Measurements from ENCODE around the gene DNAJB2. TPM values are rescaled to one million over a fixed set of nuclear protein-coding genes. Genes with fewer than 3 reads are reported as not detected.

DNAJB2 gene
- total RNA-seq (2021; fragmentation: NEBNext Ultra II Directional; extraction: Animal tissue kit (Norgen Biotek cat#: 25700)) (26.3 and 33.5 TPM in 2 replicates), polyA plus RNA-seq (2011; rRNA removed) (21.0 and 28.6 TPM in 2 replicates), polyA minus RNA-seq (2011; rRNA and poly(A)+ RNA removed) (15.1 and 15.9 TPM in 2 replicates)
- polyA plus RNA-seq (2011; cell fraction: cytosol; rRNA removed) = 22.5 TPM
- 52.6 TPM for polyA plus RNA-seq (2011; cell fraction: nucleus; rRNA removed)
- polyA plus RNA-seq (2012, experiment 1 of 2) = 21.6 to 24.7 TPM (median 23.8 TPM) in 4 replicates
- polyA plus RNA-seq (2012, experiment 2 of 2) = 15.1 TPM
- 21.5 TPM for polyA plus RNA-seq (2013, experiment 1 of 2)
- polyA plus RNA-seq (2013, experiment 2 of 2) = 20.5 TPM
- polyA minus RNA-seq (2011; cell fraction: cytosol; rRNA and poly(A)+ RNA removed) = 10.3 TPM
- polyA minus RNA-seq (2011; cell fraction: nucleus; rRNA and poly(A)+ RNA removed) = 16.1 TPM
- long read RNA-seq, experiment 1, partial matches to known transcripts = 2 of 6 reads
- long read RNA-seq, experiment 1, other reads (novel, unspliced or antisense) = 4 of 6 reads
- long read RNA-seq, experiment 2, partial matches to known transcripts = 1 of 13 reads
- long read RNA-seq, experiment 2, other reads (novel, unspliced or antisense) = 12 of 13 reads

GRCh38 chr2:219279151-219279915 lies at the start of gene DNAJB2:
TSS of gene DNAJB2 (plus strand) at chr2:219279366. CDS start at chr2:219279834, 468 bp downstream.
- H2AK5ac ChIP-seq (ENCODE audit: low read depth, low read length) = no peak within 1 kb of the TSS; the same call in 1 of the 2 replicates
- no peak within 1 kb of the TSS for H3K23ac ChIP-seq (ENCODE audit: insufficient read length)
- H3K9ac ChIP-seq (replicated peaks in 1 of 4; ENCODE audit: extremely low read depth in 1 of 4, low read depth in 3 of 4, low read length in 3 of 4) = peak within 1 kb of the TSS in 3 of 4 experiments; percentile 38 to 49 (median 41); a peak in 4 of 7 replicates
- no peaks in the 10 kb centered on the region for H3K9me3 ChIP-seq (ENCODE audit: insufficient read depth in 2 of 2, low read depth in 1 of 2, low read length in 1 of 2)
- peak within 1 kb of the TSS; percentile 73 to 87 for H3K4me2 ChIP-seq (ENCODE audit: insufficient read depth in 1 of 2, low read depth in 2 of 2, low read length in 2 of 2)
- H4K20me1 ChIP-seq (replicated peaks in 1 of 2; ENCODE audit: control insufficient read depth in 1 of 2, insufficient read depth in 2 of 2, low read length in 2 of 2) = no peaks in the 10 kb centered on the region
- peak within 1 kb of the TSS; percentile 66; the same call in 1 of the 2 replicates for H2BK5ac ChIP-seq (ENCODE audit: low read depth, low read length)
- 2% methylated on average over 39 of the region's 65 CpGs; no CpG with 5 or more reads in 1 of the 2 experiments for WGBS, 2 experiments (ENCODE audit: extremely low coverage in 1 of 2, insufficient coverage in 1 of 2, insufficient read length in 1 of 2, insufficient replicate concordance in 2 of 2, low coverage in 1 of 2, low lambda C conversion rate in 2 of 2, missing lambda C conversion rate in 1 of 2)
- no peak within 1 kb of the TSS; the same call in 1 of the 2 replicates for H2BK20ac ChIP-seq (ENCODE audit: low read length)
- H2BK120ac ChIP-seq (replicated peaks; ENCODE audit: low read depth, low read length) = no peak within 1 kb of the TSS
- peak within 1 kb of the TSS; percentile 8 for H3K56ac ChIP-seq (replicated peaks; ENCODE audit: insufficient read length, low read depth, low read length)
- no peak within 1 kb of the TSS for H4K91ac ChIP-seq (replicated peaks; ENCODE audit: insufficient read length, low read length)
- H2BK15ac ChIP-seq (ENCODE audit: low read length) = peak within 1 kb of the TSS; percentile 19; the same call in 1 of the 2 replicates
- H3K18ac ChIP-seq (ENCODE audit: extremely low read depth, low read length) = peak within 1 kb of the TSS; percentile 87; the same call in 1 of the 2 replicates
- H4K8ac ChIP-seq (ENCODE audit: extremely low read depth, insufficient read depth, low read length) = no peak within 1 kb of the TSS; the same call in none of the 2 replicates
- peaks cover 0 to 4% (median under 1%) of the 10 kb centered on the region in 4 experiments; a peak in 2 of 8 replicates for H3K36me3 ChIP-seq (ENCODE audit: control insufficient read depth in 2 of 4, insufficient read depth in 4 of 4, low read length in 3 of 4)
- H3K4me3 ChIP-seq (ENCODE audit: extremely low read depth in 1 of 4, insufficient read depth in 2 of 4, low read depth in 3 of 4, low read length in 4 of 4) = peak within 1 kb of the TSS; percentile 45 to 75 (median 52)
- CTCF ChIA-PET (ENCODE audit: partially characterized antibody) = interaction anchor here (0.6 to 12.1 kb wide), 14 partner anchors 12 to 1522 kb away, joined by 3 to 220 read pairs (median 9); partner anchors contain the start of genes ABCB6, GLB1L, STK16 and TUBA4A
- H3K14ac ChIP-seq (ENCODE audit: insufficient read length) = no peak within 1 kb of the TSS
- H2AFZ ChIP-seq (ENCODE audit: low read length) = peak within 1 kb of the TSS; percentile 67; the same call in 1 of the 2 replicates
- no peaks in the 10 kb centered on the region; the same call in 1 of the 2 replicates for H3K79me1 ChIP-seq (ENCODE audit: low read depth, low read length)
- H4K5ac ChIP-seq (ENCODE audit: insufficient read length, low read depth, low read length) = peak within 1 kb of the TSS; percentile 41
- H2BK12ac ChIP-seq (ENCODE audit: low read depth, low read length) = no peak within 1 kb of the TSS
- no peaks in the 10 kb centered on the region; a peak in 1 of 7 replicates for H3K27me3 ChIP-seq (replicated peaks in 1 of 4; ENCODE audit: control insufficient read depth in 3 of 4, extremely low read depth in 1 of 4, insufficient read depth in 3 of 4, low read length in 3 of 4)
- H3K79me2 ChIP-seq (ENCODE audit: control insufficient read depth in 1 of 2, insufficient read depth in 2 of 2, low read length in 2 of 2) = no peaks in the 10 kb centered on the region
- H3K23me2 ChIP-seq (ENCODE audit: low read depth, low read length) = peaks cover 8% of the 10 kb centered on the region; the same call in 1 of the 2 replicates
- no peak within 1 kb of the TSS for H3K4ac ChIP-seq (replicated peaks; ENCODE audit: insufficient read length, low read depth, low read length)
- POLR2A ChIA-PET (ENCODE audit: partially characterized antibody) = interaction anchor here (0.7 to 4.5 kb wide), 13 partner anchors 12 to 104 kb away, joined by 3 to 33 read pairs (median 4); partner anchors contain the start of genes ABCB6, ATG9A, GLB1L and PTPRN
- H3K27ac ChIP-seq (ENCODE audit: low read depth, low read length) = peak within 1 kb of the TSS; percentile 66; the same call in 1 of the 2 replicates
- DNase-seq (ENCODE audit: low read depth in 1 of 2, low spot score in 2 of 2) (peak; percentile 89 to 94), FAIRE-seq (no peak)
- H3K4me1 ChIP-seq (replicated peaks in 1 of 4; ENCODE audit: control insufficient read depth in 3 of 4, insufficient read depth in 4 of 4, low read length in 3 of 4) = peaks cover 9 to 23% (median 13%) of the 10 kb centered on the region in 4 experiments
- TF ChIP-seq KDM4A (IDR thresholded peaks at IDR 0.05; ENCODE audit: low read depth, low read length, severe bottlenecking) (peak; percentile 52), HDAC2 (IDR thresholded peaks at IDR 0.05; ENCODE audit: borderline replicate concordance in 1 of 2, low read depth in 2 of 2, low read length in 2 of 2) (peak; percentile 58 to 92; a peak in 1 of 4 replicates), YY1 (IDR thresholded peaks at IDR 0.05; ENCODE audit: low read depth, low read length) (no peak), JUN (IDR thresholded peaks at IDR 0.05; ENCODE audit: low read depth, low read length) (no peak; the same call in 1 of the 2 replicates), CHD1 (IDR thresholded peaks at IDR 0.05; ENCODE audit: low read depth, low read length) (no peak), EGR1 (IDR thresholded peaks at IDR 0.05; ENCODE audit: borderline replicate concordance, low read depth, low read length) (no peak)

Data from H1 (cell line).